Measurements from ENCODE around the gene SIX5.

Gene SIX5

GRCh38 chr19:45785781-45786532 lies 16.9 kb upstream of the SIX5 start:
- DNase-seq = no peak
- TF ChIP-seq GATA1 (IDR thresholded peaks at IDR 0.05; ENCODE audit: low read depth, low read length) (no peak), POLR2A (IDR thresholded peaks at IDR 0.05; ENCODE audit: low read length) (no peak)

- TF ChIP-seq POLR2A (IDR thresholded peaks at IDR 0.05; ENCODE audit: low read length) (no peak), GATA1 (IDR thresholded peaks at IDR 0.05; ENCODE audit: low read depth, low read length) (no peak)
Observed at GRCh38 chr19:45785097-45785496, 16.0 kb upstream of the SIX5 start.

GRCh38 chr19:45784096-45784495 lies 15.0 kb upstream of the SIX5 start:
- TF ChIP-seq GATA1 (IDR thresholded peaks at IDR 0.05; ENCODE audit: low read depth, low read length) (no peak), POLR2A (IDR thresholded peaks at IDR 0.05; ENCODE audit: low read length) (no peak)
- DNase-seq = no peak

More at GRCh38 chr19:45785097-45785496, 16.0 kb upstream of the SIX5 start:
- no peak for DNase-seq

GRCh38 chr19:45782820-45783785 lies 14.1 kb upstream of the SIX5 start:
- DNase-seq = no peak
- TF ChIP-seq GATA1 (IDR thresholded peaks at IDR 0.05; ENCODE audit: low read depth, low read length) (no peak), POLR2A (IDR thresholded peaks at IDR 0.05; ENCODE audit: low read length) (peak; percentile 25)

- TF ChIP-seq POLR2A (IDR thresholded peaks at IDR 0.05; ENCODE audit: low read length) (no peak), GATA1 (IDR thresholded peaks at IDR 0.05; ENCODE audit: low read depth, low read length) (no peak)
- peak in 1 of 2 experiments; percentile 27 for DNase-seq
Observed at GRCh38 chr19:45782162-45782691, 13.2 kb upstream of the SIX5 start, which contains the start of gene DMPK. Gene DMPK (minus strand): TSS chr19:45782490. CDS start chr19:45782352, 138 bp downstream.

GRCh38 chr19:45781214-45782161 lies 12.4 kb upstream of the SIX5 start:
- DNase-seq = peak in 1 of 2 experiments; percentile 37

GRCh38 chr19:45780448-45781213 lies 11.6 kb upstream of the SIX5 start:
- TF ChIP-seq POLR2A (IDR thresholded peaks at IDR 0.05; ENCODE audit: low read length) = no peak
- TF ChIP-seq GATA1 (IDR thresholded peaks at IDR 0.05; ENCODE audit: low read depth, low read length) = no peak
- no peak for DNase-seq

More at GRCh38 chr19:45781214-45782161, 12.4 kb upstream of the SIX5 start:
- TF ChIP-seq POLR2A (IDR thresholded peaks at IDR 0.05; ENCODE audit: low read length) (no peak), GATA1 (IDR thresholded peaks at IDR 0.05; ENCODE audit: low read depth, low read length) (no peak)

GRCh38 chr19:45780146-45780447 lies 11.0 kb upstream of the SIX5 start:
- no peak for DNase-seq

GRCh38 chr19:45779231-45780145 lies 10.4 kb upstream of the SIX5 start:
- peak; percentile 93 to 96 for DNase-seq
- TF ChIP-seq POLR2A (IDR thresholded peaks at IDR 0.05; ENCODE audit: low read length) = peak; percentile 24
- TF ChIP-seq GATA1 (IDR thresholded peaks at IDR 0.05; ENCODE audit: low read depth, low read length) = no peak

More at GRCh38 chr19:45780146-45780447, 11.0 kb upstream of the SIX5 start:
- TF ChIP-seq POLR2A (IDR thresholded peaks at IDR 0.05; ENCODE audit: low read length) = no peak
- no peak for TF ChIP-seq GATA1 (IDR thresholded peaks at IDR 0.05; ENCODE audit: low read depth, low read length)

- TF ChIP-seq POLR2A (IDR thresholded peaks at IDR 0.05; ENCODE audit: low read length) = no peak
- no peak for TF ChIP-seq GATA1 (IDR thresholded peaks at IDR 0.05; ENCODE audit: low read depth, low read length)
- DNase-seq = no peak
Observed at GRCh38 chr19:45778010-45778661, 9.1 kb upstream of the SIX5 start.

- no peak for TF ChIP-seq GATA1 (IDR thresholded peaks at IDR 0.05; ENCODE audit: low read depth, low read length)
- TF ChIP-seq POLR2A (IDR thresholded peaks at IDR 0.05; ENCODE audit: low read length) = no peak
- DNase-seq = no peak
Observed at GRCh38 chr19:45777395-45777961, 8.4 kb upstream of the SIX5 start.

Data from erythroblast (primary cell).